A549 (cell line): ENCODE data around the gene MYOT. TPM values are rescaled to one million over a fixed set of nuclear protein-coding genes. Genes with fewer than 3 reads are reported as not detected.
"Not testable (repeated sequence)": the region's sequence is repeated elsewhere in the genome, so short reads cannot be mapped to it uniquely, and the experiment has no call there.

Source experiments
- ATAC-seq, 2 experiments: fragments of 200-7000 bp in 1 of 2; fragments of >200 bp in 1 of 2; cut with Nextera tagmentation in 1 of 2; cut with Tn5 transposase in 1 of 2; 3 replicates each; pipeline versions ENCODE4 v1.8.0 to v1.9.1; 2018 to 2020; ENCODE audit warnings: mild to moderate bottlenecking in 1 of 2, moderate library complexity in 1 of 2
- CTCF ChIA-PET: fragments of 300-600 bp; sonication (Branson Sonifier 250); formaldehyde crosslinking; extraction: SDS; loops from one replicate; lab custom pipeline; 2021; ENCODE audit warnings: antibody characterized with exemption, inconsistent platforms; lab: Yijun Ruan, JAX
- POLR2A ChIA-PET: fragments of 350-600 bp; formaldehyde crosslinking; extraction: SDS; loops from one replicate; lab custom pipeline; 2021; ENCODE audit warnings: antibody characterized with exemption, inconsistent platforms; lab: Yijun Ruan, JAX
- DNase-seq, 2 experiments: peaks; one replicate each; pipeline versions ENCODE4 v3.0.0 to v3.0.0-alpha.2; 2011 to 2016; ENCODE audit warnings: low read depth in 1 of 2, low spot score in 1 of 2
- FAIRE-seq: peaks from 2 replicates; lab custom pipeline; 2011; peaks lifted over from hg19 to GRCh38; lab: Jason Lieb, UNC
- H3K27ac ChIP-seq, 2 experiments: fragments of >200 bp; sonication (Bioruptor Twin); formaldehyde crosslinking; 3 replicates each; pipeline ENCODE4 v1.5.1; 2016 to 2017
- H3K4me1 ChIP-seq: fragments of >200 bp; sonication (Bioruptor Twin); formaldehyde crosslinking; 3 replicates; pipeline ENCODE4 v1.6.1; 2016
- H3K4me2 ChIP-seq: fragments of >200 bp; sonication (Bioruptor Twin); formaldehyde crosslinking; 3 replicates; pipeline ENCODE4 v1.6.1; 2016
- H3K4me3 ChIP-seq: fragments of >200 bp; sonication (Bioruptor Twin); formaldehyde crosslinking; 3 replicates; pipeline ENCODE4 v1.5.1; 2016
- H3K9me3 ChIP-seq: fragments of >200 bp; sonication (Bioruptor Twin); formaldehyde crosslinking; 3 replicates; pipeline ENCODE4 v1.6.1; 2016
- BHLHE40 ChIP-seq: IDR thresholded peaks from 2 replicates; pipeline ENCODE4 v1.6.1; 2012; ENCODE audit warnings: low read depth, low read length, inconsistent platforms
- CBX8 ChIP-seq: fragments of 200-600 bp; sonication (generic); IDR thresholded peaks from 2 replicates; pipeline ENCODE4 v1.6.1; 2016
- CHD4 ChIP-seq: fragments of 200-600 bp; sonication (generic); IDR thresholded peaks from 2 replicates; pipeline ENCODE4 v1.6.1; 2016; ENCODE audit warnings: antibody characterized with exemption, mild to moderate bottlenecking, borderline replicate concordance
- EP300 ChIP-seq, 2 experiments: fragments of >200 bp; sonication (Bioruptor Twin); formaldehyde crosslinking; IDR thresholded peaks; 2 replicates in 1 of 2; 3 replicates in 1 of 2; pipeline ENCODE4 v1.6.1; 2016 to 2017
- FOSB ChIP-seq: fragments of 250-450 bp; sonication (Bioruptor Pico); IDR thresholded peaks from 2 replicates; pipeline ENCODE4 v1.5.0; 2020; ENCODE audit warnings: mild to moderate bottlenecking, moderate library complexity
- FOSL2 ChIP-seq, 2 experiments: fragments of 450-650 bp in 1 of 2; fragments of >200 bp in 1 of 2; sonication (Bioruptor Twin) in 1 of 2; formaldehyde crosslinking; IDR thresholded peaks; 2 replicates each; pipeline versions ENCODE4 v1.5.0 to v1.6.1; 2016 to 2020; ENCODE audit warnings: mild to moderate bottlenecking in 1 of 2, moderate library complexity in 1 of 2
- HDAC2 ChIP-seq: fragments of 200-600 bp; sonication (generic); IDR thresholded peaks from 2 replicates; pipeline ENCODE4 v1.6.1; 2016
- HEYL ChIP-seq: fragments of 250-450 bp; sonication (Bioruptor Pico); IDR thresholded peaks from 2 replicates; pipeline ENCODE4 v1.8.0; 2021; ENCODE audit warnings: mild to moderate bottlenecking, moderate library complexity
- HOXA7 ChIP-seq: fragments of 250-450 bp; sonication (Bioruptor Pico); IDR thresholded peaks from 2 replicates; pipeline ENCODE4 v1.5.0; 2020; ENCODE audit warnings: mild to moderate bottlenecking, moderate library complexity
- HOXB13 ChIP-seq: fragments of 250-450 bp; sonication (Bioruptor Pico); IDR thresholded peaks from 2 replicates; pipeline ENCODE4 v1.5.0; 2020; ENCODE audit warnings: low read depth, mild to moderate bottlenecking, moderate library complexity
- HOXB5 ChIP-seq: fragments of 250-450 bp; sonication (Bioruptor Pico); IDR thresholded peaks from 2 replicates; pipeline ENCODE4 v1.5.0; 2020; ENCODE audit warnings: mild to moderate bottlenecking, moderate library complexity
- NFE2L2 ChIP-seq: fragments of 150-350 bp; conservative IDR thresholded peaks from 2 replicates; pipeline ENCODE4 v1.6.1; 2014; ENCODE audit warnings: low read length
- NR3C1 ChIP-seq: fragments of >200 bp; sonication (Bioruptor Twin); formaldehyde crosslinking; IDR thresholded peaks from 3 replicates; pipeline ENCODE4 v1.6.1; 2017
- POLR2A ChIP-seq: IDR thresholded peaks from 2 replicates; pipeline ENCODE4 v1.6.1; 2012; ENCODE audit warnings: mild to moderate bottlenecking, low read length
- RAD21 ChIP-seq, 2 experiments: fragments of >200 bp in 1 of 2; sonication (Bioruptor Twin) in 1 of 2; formaldehyde crosslinking in 1 of 2; IDR thresholded peaks in 1 of 2; conservative IDR thresholded peaks in 1 of 2; 2 replicates in 1 of 2; 3 replicates in 1 of 2; pipeline ENCODE4 v1.6.1; 2012 to 2018; ENCODE audit warnings: inconsistent platforms in 1 of 2
- RCOR1 ChIP-seq: fragments of 150-350 bp; IDR thresholded peaks from 2 replicates; pipeline ENCODE4 v1.6.1; 2014; ENCODE audit warnings: antibody characterized with exemption, low read length, low read depth
- SMC3 ChIP-seq: fragments of >200 bp; sonication (Bioruptor Twin); formaldehyde crosslinking; IDR thresholded peaks from 3 replicates; pipeline ENCODE4 v1.6.1; 2018; ENCODE audit warnings: inconsistent platforms
- SREBF2 ChIP-seq: fragments of 450-650 bp; IDR thresholded peaks from 2 replicates; pipeline ENCODE4 v1.6.1; 2014; ENCODE audit warnings: mild to moderate bottlenecking, moderate library complexity
- ZC3H11A ChIP-seq: fragments of 450-650 bp; IDR thresholded peaks from 2 replicates; pipeline ENCODE4 v1.6.1; 2014; ENCODE audit warnings: antibody characterized with exemption, mild to moderate bottlenecking
- ZNF302 ChIP-seq: fragments of 250-450 bp; sonication (Bioruptor Pico); IDR thresholded peaks from 2 replicates; pipeline ENCODE4 v1.9.0; 2021; ENCODE audit warnings: inconsistent platforms, mild to moderate bottlenecking, moderate library complexity
- WGBS: methylation state at CpG from one replicate; pipeline ENCODE4 v1.1.6; 2017; ENCODE audit errors: missing lambda C conversion rate; 5-methylcytosine and 5-hydroxymethylcytosine counted together
- polyA plus RNA-seq, 4 experiments: library from polyadenylated mRNA; depleted of rRNA in 3 of 4; stranded (reverse); fragments of >200 nt; fragmentation: RNase III in 1 of 4; extraction: RNeasy Plus Mini Kit Qiagen cat#74134 plus additional on column Dnase treatment in 1 of 4; gene quantifications; 2 replicates in 3 of 4; 3 replicates in 1 of 4; pipeline ENCODE4 v1.2.3, GENCODE V29; 2011 to 2017
- TF ChIP-seq, protein P1 (sequence below): IDR thresholded peaks from 2 replicates; pipeline ENCODE4 v1.6.1; 2012; ENCODE audit warnings: low read depth, borderline replicate concordance
- TF ChIP-seq, protein P2 (sequence below): fragments of >200 bp; sonication (Bioruptor Twin); formaldehyde crosslinking; IDR thresholded peaks from 3 replicates; pipeline ENCODE4 v1.6.1; 2016
- TF ChIP-seq, protein P3 (sequence below): fragments of 150-350 bp; IDR thresholded peaks from 2 replicates; pipeline ENCODE4 v1.6.1; 2014; ENCODE audit warnings: low read depth, mild to moderate bottlenecking, low read length
- TF ChIP-seq, protein P4 (sequence below): fragments of >200 bp; sonication (Bioruptor Twin); formaldehyde crosslinking; IDR thresholded peaks from 3 replicates; pipeline ENCODE4 v1.5.1; 2016

Gene MYOT
- polyA plus RNA-seq, 2 of the 4 experiments (the other 2 are of a cell fraction): 0.08 TPM; not detected in 1

DNA sequence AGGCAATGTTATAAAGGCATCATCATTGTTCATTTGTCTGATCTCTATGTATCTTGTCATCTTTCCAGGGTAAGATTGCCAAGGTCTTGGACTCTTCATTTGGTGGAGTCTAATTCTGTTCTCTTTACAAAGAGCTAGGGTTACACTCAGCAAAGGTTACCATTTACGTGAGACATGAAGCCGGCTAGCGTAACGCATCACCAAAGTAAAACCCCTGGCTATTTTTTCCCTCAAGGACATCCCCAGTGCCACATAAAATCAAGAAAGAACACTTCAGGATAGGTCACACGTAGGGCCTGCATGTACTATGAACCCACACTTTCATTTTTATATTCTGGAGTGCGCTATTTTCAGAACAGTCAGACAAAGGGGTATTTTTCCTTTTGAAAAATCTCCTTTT, 20.0 kb upstream of the MYOT start:
- FAIRE-seq (no peak), ATAC-seq (no peak), DNase-seq (no peak)
- Histone ChIP-seq H3K9me3 (no peaks in the 10 kb centered on the region), H3K27ac (no peak overlapping the region), H3K4me2 (no peak overlapping the region), H3K4me1 (no peaks in the 10 kb centered on the region), H3K4me3 (no peak overlapping the region)
- CTCF ChIA-PET: interaction anchor here (1.0 kb wide), 1 partner anchor 25 kb away, joined by 3 read pairs; no protein-coding TSS in a partner anchor
- WGBS: 86% methylated on average over 6 of the region's 6 CpGs
- TF ChIP-seq ZC3H11A (no peak), FOSB (CRISPR knock-in tag) (no peak), NR3C1 (no peak), HEYL (CRISPR knock-in tag) (no peak), HDAC2 (no peak), FOSL2 (IDR thresholded peaks at IDR 0.05) (no peak), FOSL2 (CRISPR knock-in tag; IDR thresholded peaks at IDR 0.05) (no peak), NFE2L2 (no peak), CBX8 (no peak), RCOR1 (no peak), HOXA7 (CRISPR knock-in tag) (no peak), EP300 (IDR thresholded peaks at IDR 0.05) (no peak), CHD4 (no peak), ZNF302 (CRISPR knock-in tag) (no peak)
- TF ChIP-seq, protein P1, sequence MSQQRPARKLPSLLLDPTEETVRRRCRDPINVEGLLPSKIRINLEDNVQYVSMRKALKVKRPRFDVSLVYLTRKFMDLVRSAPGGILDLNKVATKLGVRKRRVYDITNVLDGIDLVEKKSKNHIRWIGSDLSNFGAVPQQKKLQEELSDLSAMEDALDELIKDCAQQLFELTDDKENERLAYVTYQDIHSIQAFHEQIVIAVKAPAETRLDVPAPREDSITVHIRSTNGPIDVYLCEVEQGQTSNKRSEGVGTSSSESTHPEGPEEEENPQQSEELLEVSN: no peak
- TF ChIP-seq, protein P2, sequence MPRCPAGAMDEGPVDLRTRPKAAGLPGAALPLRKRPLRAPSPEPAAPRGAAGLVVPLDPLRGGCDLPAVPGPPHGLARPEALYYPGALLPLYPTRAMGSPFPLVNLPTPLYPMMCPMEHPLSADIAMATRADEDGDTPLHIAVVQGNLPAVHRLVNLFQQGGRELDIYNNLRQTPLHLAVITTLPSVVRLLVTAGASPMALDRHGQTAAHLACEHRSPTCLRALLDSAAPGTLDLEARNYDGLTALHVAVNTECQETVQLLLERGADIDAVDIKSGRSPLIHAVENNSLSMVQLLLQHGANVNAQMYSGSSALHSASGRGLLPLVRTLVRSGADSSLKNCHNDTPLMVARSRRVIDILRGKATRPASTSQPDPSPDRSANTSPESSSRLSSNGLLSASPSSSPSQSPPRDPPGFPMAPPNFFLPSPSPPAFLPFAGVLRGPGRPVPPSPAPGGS: no peak
- TF ChIP-seq, protein P3, sequence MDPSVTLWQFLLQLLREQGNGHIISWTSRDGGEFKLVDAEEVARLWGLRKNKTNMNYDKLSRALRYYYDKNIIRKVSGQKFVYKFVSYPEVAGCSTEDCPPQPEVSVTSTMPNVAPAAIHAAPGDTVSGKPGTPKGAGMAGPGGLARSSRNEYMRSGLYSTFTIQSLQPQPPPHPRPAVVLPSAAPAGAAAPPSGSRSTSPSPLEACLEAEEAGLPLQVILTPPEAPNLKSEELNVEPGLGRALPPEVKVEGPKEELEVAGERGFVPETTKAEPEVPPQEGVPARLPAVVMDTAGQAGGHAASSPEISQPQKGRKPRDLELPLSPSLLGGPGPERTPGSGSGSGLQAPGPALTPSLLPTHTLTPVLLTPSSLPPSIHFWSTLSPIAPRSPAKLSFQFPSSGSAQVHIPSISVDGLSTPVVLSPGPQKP: no peak
- POLR2A ChIA-PET: no interaction called here

DNA sequence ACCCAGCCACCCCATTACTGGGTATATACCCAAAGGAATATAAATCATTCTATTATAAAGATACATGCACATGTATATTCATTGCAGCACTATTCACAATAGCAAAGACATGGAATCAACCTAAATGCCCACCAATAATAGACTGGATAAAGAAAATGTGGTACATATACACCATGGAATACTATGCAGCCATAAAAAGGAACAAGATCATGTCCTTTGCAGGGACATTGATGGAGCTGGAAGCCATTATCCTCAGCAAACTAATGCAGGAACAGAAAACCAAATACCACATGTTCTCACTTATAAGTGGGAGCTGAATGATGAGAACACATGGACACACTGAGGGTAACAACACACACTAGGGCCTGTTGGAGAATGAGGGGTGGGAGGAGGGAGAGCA, 14.5 kb upstream of the MYOT start:
- POLR2A ChIA-PET, ATAC-seq, DNase-seq, H3K4me3 ChIP-seq, H3K4me1 ChIP-seq, FAIRE-seq, H3K27ac ChIP-seq, H3K4me2 ChIP-seq, H3K9me3 ChIP-seq: not testable (repeated sequence)
- CTCF ChIA-PET: interaction anchor here (1.2 kb wide), 1 partner anchor 177 kb away, joined by 4 read pairs; no protein-coding TSS in a partner anchor

DNA sequence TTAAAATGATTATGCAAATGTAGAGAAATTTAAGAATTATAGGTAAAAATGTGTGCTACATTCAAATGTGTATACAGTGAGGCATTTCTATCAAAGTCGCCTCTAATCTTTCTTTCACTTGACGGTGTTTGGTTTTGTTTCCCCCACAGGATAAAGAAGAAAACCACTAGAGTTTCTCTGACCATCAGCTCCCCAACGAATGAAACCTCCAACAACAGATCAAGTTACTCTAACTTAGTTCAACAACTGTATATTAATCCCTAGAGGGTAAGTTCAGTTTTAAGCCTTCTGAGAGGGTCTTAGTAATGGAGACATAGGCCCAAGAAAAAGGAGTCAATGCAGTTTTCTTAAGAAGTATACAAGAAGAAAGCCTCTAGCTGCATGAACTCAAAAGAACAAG, 11.5 kb upstream of the MYOT start:
- ATAC-seq (no peak), DNase-seq (no peak), FAIRE-seq (no peak)
- Histone ChIP-seq H3K27ac (no peak overlapping the region), H3K9me3 (no peaks in the 10 kb centered on the region), H3K4me2 (no peak overlapping the region), H3K4me3 (no peak overlapping the region), H3K4me1 (no peaks in the 10 kb centered on the region)
- POLR2A ChIA-PET: no interaction called here
- 78% methylated on average over 3 of the region's 3 CpGs for WGBS
- TF ChIP-seq ZC3H11A (no peak), CHD4 (no peak), HOXB5 (CRISPR knock-in tag) (no peak), BHLHE40 (no peak), SREBF2 (no peak), EP300 (IDR thresholded peaks at IDR 0.05) (no peak), RCOR1 (no peak), RAD21 (conservative IDR thresholded peaks at IDR 0.05 in 1 of 2, IDR thresholded peaks at IDR 0.05 in 1 of 2) (no peak), HOXB13 (no peak), SMC3 (no peak), POLR2A (no peak)
- TF ChIP-seq, protein P4, sequence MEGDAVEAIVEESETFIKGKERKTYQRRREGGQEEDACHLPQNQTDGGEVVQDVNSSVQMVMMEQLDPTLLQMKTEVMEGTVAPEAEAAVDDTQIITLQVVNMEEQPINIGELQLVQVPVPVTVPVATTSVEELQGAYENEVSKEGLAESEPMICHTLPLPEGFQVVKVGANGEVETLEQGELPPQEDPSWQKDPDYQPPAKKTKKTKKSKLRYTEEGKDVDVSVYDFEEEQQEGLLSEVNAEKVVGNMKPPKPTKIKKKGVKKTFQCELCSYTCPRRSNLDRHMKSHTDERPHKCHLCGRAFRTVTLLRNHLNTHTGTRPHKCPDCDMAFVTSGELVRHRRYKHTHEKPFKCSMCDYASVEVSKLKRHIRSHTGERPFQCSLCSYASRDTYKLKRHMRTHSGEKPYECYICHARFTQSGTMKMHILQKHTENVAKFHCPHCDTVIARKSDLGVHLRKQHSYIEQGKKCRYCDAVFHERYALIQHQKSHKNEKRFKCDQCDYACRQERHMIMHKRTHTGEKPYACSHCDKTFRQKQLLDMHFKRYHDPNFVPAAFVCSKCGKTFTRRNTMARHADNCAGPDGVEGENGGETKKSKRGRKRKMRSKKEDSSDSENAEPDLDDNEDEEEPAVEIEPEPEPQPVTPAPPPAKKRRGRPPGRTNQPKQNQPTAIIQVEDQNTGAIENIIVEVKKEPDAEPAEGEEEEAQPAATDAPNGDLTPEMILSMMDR: no peak
- TF ChIP-seq, protein P3: no peak
- CTCF ChIA-PET: no interaction called here
